Left colon (tissue), 2 donors: ENCODE measurements around the gene PDIA2. TPM values are rescaled to one million over a fixed set of nuclear protein-coding genes. Genes with fewer than 3 reads are reported as not detected.

Experiments used
- ATAC-seq: fragments of 200-7000 bp; cut with Tn5 transposase; one replicate; pipeline ENCODE4 v1.9.1; 2020; ENCODE audit warnings: mild to moderate bottlenecking, moderate library complexity
- DNase-seq, 2 donors: peaks; one replicate each; pipeline ENCODE4 v3.0.0-alpha.2; 2020
- intact Hi-C, 2 donors: fragments of 100-400 bp; cut with DNase I in 1 of 2; cut with micrococcal nuclease in 1 of 2; formaldehyde crosslinking; loops; one replicate each; pipeline versions ENCODE4 v1.11.2 to v1.14.0; 2022; cut with DNase I, micrococcal nuclease
- total RNA-seq, 2 donors: library from RNA; stranded (reverse); fragmentation: NEBNext Ultra II Directional; extraction: Animal tissue kit (Norgen Biotek cat#: 25700); gene quantifications; one replicate each; pipeline ENCODE4 v1.2.1, GENCODE V29; 2021
- donor health status: DM: no; HTN: no; CAD: no.
- donor health status: DM: yes; HTN: yes; CAD: no.

Gene PDIA2
- total RNA-seq, 2 donors from 2014 or later: 0.67 to 2.1 TPM

DNA sequence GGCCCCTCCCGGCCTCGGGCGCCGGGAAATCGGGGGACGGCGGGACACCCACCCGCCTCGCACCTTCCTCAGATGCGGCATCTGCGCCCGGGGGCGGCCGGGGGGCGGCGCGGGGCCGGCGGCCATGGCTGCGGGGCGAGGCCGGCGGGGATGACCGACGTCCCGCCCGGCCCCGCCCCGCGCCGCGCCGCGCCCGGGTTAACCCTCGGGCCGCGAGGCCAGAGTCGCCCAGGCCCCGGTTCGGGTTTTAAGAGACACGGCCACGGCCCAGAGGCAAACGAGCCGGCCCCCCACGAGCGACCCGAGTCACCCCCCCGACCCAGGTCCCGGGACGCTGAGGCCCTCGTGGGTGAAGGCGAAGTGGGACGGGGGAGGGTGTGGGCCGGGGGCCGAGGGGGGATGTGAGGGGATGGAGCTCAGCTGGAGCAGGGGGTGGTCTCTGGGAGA is 7.2 kb upstream of the PDIA2 start, which contains the start of gene RGS11:
Gene RGS11, minus strand, starts transcription at position 159 of the 447 bp plus-strand sequence. Its CDS starts 33 bp downstream, at position 126.
- intact Hi-C loops: no loop called here
- DNase-seq: no peak
- peak; percentile 31 for ATAC-seq

- DNase-seq: no peak
- no peak for ATAC-seq
- intact Hi-C loops: no loop called here
These were observed 6.4 kb upstream of the PDIA2 start for GRCh38 chr16:276426-277077.

GRCh38 chr16:278863-279366 is 4.0 kb upstream of the PDIA2 start:
- intact Hi-C loops: no loop called here
- ATAC-seq: peak; percentile 35
- DNase-seq: no peak

DNA sequence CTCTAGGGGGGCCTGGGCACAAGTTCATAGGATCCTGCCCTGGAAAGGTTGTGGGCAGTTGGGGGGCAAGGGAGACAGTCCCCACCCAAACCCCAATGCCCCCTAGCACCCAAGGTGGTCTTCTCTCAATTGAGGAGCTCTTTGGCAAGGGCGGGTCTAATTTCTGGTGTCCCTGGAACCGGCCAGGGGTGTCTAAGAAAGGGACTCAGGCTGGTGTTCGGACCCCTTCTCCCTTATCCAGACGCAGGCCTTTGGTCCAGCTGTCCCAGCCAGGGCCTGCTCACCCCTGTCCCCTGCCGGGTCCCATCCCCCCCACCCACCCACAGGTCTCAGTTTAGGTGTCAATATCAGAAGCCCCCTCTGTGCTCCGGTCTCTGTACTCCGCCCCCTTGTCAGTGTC is 3.4 kb upstream of the PDIA2 start:
- ATAC-seq: no peak

GRCh38 chr16:280005-280460 is 2.9 kb upstream of the PDIA2 start:
- ATAC-seq: no peak
- DNase-seq: no peak
- intact Hi-C loops: no loop called here

More for the DNA sequence above, 3.4 kb upstream of the PDIA2 start:
- intact Hi-C loops: no loop called here
- no peak for DNase-seq

GRCh38 chr16:280552-280951 is 2.4 kb upstream of the PDIA2 start, which contains the start of gene ARHGDIG:
TSS of gene ARHGDIG (plus strand) at chr16:280591. CDS start at chr16:280681, 90 bp downstream.
- ATAC-seq (peak; percentile 19), DNase-seq (no peak)
- intact Hi-C loops: no loop called here

DNA sequence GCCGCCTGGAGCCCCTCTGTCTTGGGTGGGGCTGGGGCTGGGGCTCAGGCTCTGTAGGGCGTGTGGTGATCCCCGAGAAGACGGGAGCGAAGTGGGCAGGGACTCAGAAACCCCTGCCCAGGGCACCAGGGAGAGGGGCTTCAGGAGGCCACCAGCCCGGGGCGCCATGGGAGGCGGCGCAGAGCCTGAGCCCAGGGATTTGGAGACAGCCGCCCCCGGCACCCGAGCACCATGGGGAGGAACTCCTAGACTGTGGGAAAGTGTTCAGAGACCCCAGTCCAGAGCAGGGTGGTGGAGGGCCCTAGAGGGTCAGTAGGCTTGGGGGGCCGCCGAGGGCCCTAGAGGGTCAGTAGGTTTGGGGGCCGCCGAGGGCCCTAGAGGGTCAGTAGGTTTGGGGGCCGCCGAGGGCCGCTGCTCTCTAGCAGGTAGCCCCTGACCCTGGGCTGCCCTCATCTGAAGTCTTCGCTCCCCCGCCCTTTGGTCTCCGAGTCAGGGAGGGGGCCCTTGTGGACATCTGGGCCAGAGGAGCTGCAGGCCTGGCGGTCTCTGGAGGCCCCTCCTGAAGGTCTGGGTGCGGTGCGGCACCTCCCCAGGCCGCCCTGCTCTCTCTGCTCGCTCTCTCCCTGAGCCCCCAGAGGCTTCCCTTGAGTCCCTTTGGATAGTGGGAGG is 1.8 kb upstream of the PDIA2 start:
- intact Hi-C loops: no loop called here
- DNase-seq (no peak), ATAC-seq (no peak)

- ATAC-seq (no peak), DNase-seq (no peak)
- intact Hi-C loops: no loop called here
These were observed 1.2 kb upstream of the PDIA2 start for GRCh38 chr16:281660-282255.

DNA sequence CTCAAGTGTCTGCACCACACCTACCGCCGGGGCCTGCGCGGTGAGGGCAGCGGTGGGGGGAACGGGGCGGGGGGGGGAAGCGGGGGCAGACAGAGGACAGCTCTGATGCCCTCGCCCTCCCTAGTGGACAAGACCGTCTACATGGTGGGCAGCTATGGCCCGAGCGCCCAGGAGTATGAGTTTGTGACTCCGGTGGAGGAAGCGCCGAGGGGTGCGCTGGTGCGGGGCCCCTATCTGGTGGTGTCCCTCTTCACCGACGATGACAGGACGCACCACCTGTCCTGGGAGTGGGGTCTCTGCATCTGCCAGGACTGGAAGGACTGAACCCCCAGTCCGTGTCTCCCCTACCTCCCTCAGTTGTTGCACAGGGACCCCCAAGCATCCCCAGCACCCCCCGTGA is 473 bp upstream of the PDIA2 start:
- intact Hi-C loops: no loop called here
- ATAC-seq: no peak
- DNase-seq: no peak

DNA sequence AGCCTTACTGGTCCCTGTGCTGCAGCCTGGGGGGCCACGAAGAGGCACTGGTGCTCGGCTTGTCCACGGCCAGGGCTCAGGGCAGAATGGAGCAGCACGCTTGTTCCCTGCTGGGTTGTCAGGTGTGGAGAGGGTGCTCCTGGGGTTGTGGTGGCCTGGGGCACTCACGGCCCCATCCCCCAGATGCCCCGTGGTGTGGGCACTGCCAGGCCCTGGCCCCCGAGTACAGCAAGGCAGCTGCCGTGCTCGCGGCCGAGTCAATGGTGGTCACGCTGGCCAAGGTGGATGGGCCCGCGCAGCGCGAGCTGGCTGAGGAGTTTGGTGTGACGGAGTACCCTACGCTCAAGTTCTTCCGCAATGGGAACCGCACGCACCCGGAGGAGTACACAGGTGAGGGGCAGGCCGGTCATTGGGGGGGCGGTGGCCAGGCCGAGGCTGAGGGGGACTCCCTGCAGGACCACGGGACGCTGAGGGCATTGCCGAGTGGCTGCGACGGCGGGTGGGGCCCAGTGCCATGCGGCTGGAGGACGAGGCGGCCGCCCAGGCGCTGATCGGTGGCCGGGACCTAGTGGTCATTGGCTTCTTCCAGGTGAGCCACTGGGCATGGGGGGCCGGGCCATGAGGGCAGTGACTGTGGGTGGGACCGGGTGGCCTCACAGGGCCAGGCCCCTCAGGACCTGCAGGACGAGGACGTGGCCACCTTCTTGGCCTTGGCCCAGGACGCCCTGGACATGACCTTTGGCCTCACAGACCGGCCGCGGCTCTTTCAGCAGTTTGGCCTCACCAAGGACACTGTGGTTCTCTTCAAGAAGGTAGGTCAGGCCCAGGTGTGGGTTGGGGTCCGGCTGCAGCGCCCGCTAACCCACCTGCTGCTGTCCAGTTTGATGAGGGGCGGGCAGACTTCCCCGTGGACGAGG is 1.5 kb downstream of the PDIA2 start:
- ATAC-seq (no peak), DNase-seq (no peak)
- intact Hi-C loops: no loop called here

- ATAC-seq (no peak), DNase-seq (no peak)
- intact Hi-C loops: no loop called here
These were observed 2.4 kb downstream of the PDIA2 start for GRCh38 chr16:285146-286055.

DNA sequence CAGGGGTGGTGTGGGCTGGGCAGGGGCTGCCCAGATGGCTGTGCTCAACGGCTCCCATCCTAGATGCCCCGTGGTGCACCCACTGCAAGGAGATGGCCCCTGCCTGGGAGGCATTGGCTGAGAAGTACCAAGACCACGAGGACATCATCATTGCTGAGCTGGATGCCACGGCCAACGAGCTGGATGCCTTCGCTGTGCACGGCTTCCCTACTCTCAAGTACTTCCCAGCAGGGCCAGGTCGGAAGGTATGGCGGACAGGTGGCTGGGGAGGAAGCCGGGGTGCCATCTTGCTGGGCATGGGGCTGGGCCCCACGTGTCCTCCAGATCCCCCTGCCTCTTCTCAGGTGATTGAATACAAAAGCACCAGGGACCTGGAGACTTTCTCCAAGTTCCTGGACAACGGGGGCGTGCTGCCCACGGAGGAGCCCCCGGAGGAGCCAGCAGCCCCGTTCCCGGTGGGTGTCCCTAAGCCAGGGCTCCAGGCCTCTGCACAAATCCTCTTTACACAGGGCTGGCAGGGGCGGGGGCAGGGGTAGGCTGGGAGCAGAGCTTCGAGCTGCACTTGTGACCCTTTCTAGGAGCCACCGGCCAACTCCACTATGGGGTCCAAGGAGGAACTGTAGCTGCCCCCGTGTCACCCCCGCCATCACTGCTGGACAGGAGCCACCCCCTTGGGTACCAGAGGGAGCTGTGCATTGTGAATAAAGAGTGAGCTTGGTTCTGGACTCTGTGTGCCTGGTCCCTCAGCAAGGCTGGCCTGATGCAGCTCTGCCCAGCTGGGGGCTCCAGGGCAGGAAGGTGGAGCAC is 3.7 kb downstream of the PDIA2 start:
- intact Hi-C loops: no loop called here
- no peak for ATAC-seq
- DNase-seq: no peak

DNA sequence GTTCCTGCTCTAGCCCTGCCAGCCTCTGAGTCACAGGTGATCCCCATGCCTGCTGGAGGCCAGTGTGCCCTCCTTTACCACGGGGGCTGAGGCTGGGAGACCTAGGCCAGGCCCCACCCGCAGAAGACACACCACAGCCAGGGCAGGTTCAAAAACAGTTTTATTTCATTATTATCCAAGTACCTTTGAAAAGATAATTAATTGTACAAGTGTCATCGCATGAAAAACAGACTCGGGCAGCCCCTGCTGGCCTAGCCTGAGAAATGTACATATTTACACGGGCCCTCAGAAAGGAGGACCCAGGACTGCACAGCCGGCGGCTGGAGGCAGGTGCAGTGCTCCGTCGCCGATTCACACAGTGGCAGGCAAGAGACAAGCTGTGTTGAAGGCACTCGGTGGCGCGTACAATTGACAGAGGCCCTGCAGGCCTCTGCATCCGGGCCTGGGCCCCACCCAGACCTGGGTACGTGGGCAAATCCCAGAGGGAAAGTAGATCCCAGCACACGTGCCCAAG is 4.4 kb downstream of the PDIA2 start:
- ATAC-seq: no peak
- intact Hi-C loops: no loop called here
- DNase-seq: no peak

DNA sequence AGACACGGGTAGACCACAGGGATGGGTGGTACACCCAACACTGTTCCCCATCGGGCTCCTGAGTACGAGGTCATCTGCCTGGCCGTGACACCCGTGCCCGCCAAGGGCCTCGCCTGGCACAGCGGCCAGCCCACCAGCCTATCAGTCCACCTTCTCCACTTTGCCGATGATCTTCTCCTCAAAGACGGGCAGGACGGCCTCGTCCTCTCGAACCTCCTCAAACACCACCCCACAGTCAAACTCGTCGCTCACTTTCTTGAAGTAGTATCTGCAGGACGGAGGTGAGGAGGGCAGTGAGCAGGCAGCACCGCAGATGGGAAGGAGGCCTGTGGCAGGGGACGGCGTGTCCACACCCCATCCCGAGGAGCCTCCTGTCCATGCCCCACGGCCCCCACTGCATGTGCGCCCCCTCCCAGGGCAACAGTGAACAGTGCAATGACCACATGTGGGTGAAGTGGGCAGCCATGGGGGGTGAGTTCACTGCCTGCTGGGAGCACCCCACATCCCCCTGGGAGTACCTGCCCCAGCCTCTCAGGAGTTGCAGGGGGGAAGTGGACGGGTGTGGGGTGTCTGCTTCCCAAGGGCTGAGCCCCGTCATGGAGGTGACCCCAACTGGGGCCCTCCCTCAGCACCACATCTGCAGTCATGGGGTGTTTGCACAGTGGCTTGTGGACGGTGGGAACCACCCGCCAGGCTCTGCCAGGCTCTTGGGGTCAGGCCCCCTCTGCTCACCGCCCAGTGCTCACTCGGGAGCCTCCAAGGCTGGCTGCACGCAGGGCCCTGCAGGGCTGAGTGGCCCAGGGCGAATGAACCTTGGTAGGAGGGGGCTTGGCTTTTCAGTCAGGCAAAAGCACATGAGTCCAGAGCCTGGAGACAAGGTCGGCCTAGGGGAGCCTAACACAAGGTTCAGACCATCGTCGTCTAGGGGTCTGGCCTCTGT is 5.3 kb downstream of the PDIA2 start:
- ATAC-seq (no peak), DNase-seq (no peak)
- intact Hi-C loops: no loop called here

DNA sequence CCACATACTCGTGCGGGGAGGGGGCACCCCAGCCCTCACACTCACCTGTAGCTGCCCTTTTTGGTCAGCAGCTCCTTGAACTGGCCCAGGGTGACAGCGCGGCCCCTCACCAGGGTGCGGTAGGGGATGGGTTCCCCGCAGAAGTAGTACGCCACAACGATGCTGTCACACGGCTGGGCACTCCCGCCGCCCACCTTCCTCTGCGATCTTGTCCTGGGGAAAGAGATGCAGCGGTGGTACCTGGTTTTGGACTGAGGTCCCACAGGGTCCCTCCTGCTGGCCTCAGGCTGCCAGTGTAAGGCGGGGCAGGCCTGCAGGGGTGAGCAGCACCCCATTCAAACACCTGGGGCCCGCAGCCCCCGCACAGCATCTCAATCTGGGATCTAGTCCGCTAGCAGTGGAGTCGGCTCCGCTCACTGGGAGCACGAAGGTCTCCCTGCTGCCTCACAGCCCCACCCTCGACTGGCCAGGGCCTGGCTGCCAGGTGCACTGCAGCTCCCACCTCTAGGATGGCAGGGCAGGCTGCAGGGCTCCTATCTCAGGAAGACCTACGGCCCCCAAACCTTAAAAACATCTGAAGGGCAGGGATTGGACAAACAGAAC is 6.5 kb downstream of the PDIA2 start:
- intact Hi-C loops: no loop called here
- ATAC-seq: no peak
- DNase-seq: no peak
